GM19395 (cell line): ENCODE data around the gene CNOT3.

Source experiments
- ATAC-seq: cut with Tn5 transposase; IDR thresholded peaks from one replicate; pipeline ENCODE4 v1.9.1; 2021; ENCODE audit warnings: mild to moderate bottlenecking, moderate library complexity; ENCODE audit not compliant: unreplicated experiment

Gene CNOT3

DNA sequence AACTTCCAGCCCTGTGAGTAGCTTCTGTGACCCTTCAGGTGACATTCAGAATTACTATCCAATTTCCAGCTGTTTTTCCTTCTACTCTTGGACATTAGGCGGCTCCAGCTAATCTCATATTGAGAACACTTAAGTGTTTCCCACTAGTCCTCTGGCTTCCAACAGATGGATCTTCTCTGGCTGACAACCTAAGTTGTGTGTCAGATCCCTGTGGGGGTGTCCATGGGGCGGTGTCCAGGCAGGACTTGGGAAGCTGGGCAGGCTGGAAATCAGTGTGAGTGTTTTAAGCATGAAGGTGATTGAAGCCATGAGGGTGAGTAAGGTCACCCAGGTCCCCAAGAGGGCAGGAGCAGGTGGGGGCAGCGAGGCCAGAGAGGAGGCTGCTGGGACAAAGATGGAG lies 10.1 kb downstream of the CNOT3 start:
- ATAC-seq: no peak

DNA sequence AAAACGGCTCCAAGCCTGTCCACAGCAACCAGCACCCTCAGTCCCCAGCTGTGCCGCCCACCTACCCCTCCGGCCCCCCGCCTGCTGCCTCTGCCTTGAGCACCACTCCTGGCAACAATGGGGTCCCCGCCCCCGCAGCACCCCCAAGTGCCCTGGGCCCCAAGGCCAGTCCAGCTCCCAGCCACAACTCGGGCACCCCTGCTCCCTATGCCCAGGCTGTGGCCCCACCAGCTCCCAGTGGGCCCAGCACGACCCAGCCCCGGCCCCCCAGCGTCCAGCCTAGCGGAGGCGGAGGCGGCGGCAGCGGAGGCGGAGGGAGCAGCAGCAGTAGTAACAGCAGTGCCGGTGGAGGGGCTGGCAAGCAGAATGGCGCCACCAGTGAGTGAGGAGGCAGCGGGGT lies 10.6 kb downstream of the CNOT3 start:
- ATAC-seq: no peak

DNA sequence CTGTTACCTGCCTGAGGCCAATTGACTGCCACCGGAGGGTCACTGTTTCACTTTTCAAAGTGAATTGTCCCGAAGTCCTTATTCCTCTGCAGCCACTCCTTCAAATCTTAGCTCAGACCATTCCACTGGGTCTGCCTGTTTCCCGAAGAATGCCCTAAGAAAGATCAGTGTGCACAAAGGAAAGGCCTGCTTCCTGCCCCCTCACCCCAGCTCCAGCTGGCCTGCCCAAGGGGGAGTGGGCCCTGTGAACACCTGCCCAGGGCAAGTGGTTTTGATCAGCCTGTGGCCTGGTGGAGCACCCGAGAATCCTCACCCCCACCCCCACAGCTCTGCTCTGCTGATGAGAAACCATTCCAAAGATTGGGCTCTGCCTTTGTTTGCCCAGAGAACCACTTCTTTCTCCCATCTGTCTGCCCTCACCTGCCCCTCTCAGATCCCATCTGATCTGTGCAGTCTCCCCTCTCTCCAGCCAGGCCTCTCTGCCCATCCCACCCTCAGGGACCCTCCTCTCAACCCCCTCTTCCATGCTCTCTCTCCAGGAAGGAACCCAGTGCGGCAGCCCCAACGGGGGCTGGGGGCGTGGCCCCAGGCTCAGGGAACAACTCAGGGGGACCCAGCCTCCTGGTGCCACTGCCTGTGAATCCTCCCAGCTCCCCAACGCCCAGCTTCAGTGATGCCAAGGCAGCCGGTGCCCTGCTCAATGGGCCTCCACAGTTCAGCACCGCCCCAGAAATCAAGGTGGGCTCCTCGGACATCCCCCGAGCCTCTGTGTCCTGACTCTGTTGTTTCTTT lies 11.7 kb downstream of the CNOT3 start:
- no peak for ATAC-seq

DNA sequence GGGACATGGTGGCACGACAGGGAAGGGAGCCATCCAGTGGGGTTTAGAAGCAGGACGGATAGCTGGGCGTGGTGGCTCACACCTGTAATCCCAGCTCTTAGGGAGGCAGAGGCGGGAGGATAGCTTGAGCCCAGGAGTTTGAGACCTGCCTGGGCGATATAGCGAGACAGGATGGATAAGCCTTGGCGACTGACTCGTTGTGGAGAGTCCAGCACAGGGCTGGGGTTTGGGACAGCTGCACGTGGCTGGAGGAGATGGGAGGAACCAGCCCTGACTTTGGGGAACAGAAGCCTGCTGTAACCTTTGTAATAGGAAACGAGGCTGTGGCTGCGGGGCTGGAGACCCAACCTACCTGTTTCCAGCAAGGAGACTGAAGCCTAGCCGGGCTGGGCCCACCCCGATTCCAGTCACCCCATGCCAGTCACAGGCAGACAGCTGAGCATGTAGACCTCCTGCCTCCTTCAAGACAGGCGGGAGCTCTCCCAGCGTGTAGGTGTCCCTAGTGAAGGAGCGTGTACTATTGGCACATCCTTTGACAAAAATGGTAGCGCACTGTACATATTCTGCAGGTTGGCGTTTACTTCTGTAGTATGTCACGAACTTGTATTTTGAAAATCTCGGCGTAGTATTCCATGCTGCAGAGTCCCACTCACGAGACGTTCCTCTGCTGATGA lies 13.9 kb downstream of the CNOT3 start:
- ATAC-seq: no peak

DNA sequence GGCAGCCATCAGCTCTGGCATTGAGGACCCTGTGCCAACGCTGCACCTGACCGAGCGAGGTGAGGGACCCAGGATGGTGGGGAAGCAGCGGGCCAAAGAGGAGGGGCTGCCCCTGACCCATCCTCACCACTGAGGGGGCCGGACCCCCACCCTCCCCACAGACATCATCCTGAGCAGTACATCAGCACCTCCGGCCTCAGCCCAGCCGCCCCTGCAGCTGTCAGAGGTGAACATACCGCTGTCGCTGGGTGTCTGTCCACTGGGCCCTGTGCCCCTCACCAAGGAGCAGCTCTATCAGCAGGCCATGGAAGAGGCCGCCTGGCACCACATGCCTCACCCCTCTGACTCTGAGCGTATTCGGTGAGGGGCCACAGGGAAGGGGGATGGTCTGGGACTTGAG lies 14.7 kb downstream of the CNOT3 start:
- ATAC-seq: no peak

DNA sequence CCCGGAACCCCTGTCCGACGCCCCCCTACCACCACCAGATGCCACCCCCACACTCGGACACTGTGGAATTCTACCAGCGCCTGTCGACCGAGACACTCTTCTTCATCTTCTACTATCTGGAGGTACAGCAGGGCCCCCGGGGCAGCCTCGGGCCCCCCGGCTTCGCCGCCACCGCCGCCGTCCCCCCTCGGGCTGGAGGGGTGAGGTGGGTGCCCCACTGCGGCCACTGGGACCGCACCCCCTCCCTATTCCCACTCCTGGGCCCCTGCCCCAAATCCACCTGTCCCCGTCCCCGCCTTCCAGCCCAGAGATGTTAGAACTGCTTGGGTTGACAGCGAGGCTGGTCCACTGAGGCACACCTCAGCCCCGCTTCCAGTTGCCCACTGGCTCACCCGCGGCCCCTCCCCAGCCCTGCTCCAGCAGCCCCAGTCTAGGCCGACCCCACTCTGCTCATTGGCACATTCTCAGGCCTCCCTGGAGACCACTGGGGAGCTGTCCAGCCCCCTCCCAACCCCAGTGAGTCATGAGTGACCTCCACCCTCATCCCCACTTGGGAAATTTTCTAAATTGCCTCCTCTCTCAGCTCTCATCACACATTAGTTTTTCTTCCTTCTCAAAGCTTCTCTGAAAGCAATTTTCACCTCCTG lies 15.4 kb downstream of the CNOT3 start:
- no peak for ATAC-seq

DNA sequence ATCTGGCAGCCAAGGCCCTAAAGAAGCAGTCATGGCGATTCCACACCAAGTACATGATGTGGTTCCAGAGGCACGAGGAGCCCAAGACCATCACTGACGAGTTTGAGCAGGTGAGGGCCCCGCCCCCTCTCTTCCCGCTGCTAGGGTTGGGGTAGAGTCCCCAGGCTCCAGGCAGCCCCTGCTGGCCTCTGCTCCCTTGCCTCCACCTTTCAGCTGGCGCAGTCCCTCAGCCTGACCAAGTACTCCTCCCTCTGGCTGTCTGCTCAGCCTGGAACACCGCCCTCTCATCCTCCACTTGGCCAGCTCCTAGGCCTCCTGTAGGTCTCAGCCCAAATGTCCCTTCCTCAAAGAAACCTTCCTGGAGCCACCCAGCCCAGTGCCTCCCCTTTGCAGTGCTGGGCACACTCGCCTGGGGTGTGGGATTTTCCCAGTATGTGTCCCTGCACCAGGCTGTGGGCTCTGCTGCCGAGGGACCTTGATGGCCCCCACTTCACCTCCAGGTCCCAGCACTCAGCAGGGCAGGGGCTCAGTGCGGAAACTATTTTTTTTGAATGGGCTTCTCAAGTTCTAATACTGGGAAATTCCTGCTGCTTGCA lies 16.3 kb downstream of the CNOT3 start:
- no peak for ATAC-seq

DNA sequence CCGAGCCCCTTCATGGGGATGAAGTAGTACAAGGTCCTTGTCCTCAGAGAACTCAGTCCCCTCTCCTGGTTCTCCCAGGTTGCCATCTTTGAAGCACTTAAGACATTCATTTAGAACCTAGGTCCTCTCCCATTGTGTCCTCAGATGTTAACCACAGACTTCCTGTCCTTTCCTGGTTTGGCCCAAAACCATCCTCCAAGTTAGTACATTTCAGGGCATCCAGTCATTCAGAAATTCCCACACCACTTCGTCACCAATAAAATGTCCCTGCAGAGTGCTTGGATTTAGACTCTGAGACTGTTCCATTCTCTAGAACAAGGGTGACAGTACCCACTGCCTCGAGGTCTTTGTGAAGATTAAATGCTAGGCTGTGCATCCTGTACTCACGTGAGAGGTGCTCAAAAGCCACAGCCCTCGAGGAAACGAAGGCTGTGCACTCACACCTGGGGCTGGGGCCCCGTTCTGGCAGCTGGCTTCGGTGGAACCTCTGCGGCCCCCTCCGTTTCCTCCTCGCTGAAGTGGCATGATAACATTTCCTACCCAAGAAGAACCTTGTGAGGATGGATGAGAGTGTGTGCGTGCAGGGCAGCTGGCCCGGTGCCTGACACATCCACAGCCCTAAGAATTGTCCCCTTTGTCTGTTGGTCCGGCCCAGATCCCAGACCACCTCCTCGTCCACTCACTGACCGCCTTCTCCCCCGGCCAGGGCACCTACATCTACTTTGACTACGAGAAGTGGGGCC lies 17.2 kb downstream of the CNOT3 start:
- no peak for ATAC-seq

DNA sequence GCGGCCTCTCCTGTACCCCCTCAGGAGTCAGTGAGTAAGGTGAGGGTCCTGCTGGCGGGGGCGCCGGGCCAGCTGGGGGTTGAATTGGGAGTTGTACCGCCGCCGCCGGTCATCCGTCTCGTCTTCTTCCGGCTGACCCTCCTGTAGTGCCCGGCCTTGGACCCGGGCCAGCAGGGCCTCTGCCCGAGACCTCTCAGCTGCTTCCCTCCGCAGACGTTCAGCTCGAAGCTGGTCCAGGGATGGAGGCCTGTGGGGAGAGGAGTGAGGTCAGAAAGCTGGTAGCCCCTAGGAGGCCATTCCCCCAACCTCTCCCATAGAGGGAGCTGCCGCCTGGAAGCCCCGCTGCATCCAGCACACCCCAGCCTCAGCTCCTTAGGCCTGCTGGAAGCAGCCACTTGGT lies 18.1 kb downstream of the CNOT3 start:
- no peak for ATAC-seq

DNA sequence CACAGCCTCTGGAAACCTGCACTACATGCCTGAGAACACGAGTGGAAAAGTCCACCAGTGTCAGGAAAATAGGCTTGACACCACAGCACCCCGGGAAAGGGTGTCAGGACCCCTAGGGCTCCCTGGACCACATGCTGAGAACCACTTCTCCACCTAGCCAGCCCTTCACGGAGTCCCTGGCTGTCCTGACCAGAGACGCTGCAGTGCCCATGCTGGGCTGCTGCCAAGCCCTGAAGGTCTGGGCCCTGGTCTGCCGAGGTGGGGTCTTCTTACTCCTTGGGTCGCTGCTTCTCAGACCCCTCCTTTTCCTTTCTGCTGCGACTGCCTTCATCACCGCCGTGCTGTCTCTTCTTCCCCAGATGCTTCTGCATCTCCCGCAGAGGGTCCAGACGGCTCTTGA lies 18.9 kb downstream of the CNOT3 start:
- no peak for ATAC-seq

DNA sequence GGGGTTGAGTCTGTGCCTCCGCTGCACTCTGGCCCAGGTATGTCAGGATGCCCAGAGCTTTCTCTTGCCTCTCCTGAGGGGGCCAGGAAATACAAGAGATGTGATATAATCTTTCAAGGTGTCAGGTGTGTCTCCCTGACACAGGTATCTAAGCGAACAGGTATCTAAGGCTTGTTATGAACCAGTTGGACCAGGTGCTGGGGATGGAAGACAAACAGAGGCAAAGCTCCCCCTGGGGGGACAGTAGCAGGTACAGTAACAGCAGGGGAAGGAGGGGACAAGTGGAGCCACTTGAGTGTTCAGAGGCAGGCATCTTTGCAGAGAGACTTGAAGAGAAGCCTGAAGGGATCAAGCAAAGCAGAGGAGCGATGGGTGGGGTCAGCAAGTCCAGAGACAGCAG lies 19.4 kb downstream of the CNOT3 start:
- no peak for ATAC-seq

DNA sequence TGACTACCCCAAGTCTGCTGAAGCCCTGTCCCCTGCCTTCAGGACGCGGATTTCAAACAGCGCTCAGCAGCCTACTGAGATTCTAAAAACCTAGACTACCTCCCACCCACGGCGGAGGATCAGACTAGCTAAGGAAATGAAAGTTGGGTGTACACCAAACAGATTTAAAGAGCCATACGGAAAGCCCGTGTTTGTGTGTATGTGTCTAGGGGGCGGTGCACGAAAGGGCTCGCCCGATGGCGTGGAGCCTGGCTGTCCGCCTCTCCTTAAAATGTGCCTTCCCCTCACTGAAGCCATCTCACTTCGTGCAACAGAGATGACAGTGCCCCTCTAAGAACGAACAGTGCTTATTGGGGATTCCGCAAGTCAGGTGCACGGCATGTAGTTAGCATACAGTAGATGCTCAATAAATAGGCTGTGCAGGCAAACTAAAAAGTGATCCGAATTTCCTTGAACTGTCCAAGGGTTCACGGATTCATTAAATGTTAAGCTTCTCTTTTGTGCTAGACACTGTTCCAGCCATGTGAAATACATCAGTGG lies 21.3 kb downstream of the CNOT3 start:
- ATAC-seq: no peak

DNA sequence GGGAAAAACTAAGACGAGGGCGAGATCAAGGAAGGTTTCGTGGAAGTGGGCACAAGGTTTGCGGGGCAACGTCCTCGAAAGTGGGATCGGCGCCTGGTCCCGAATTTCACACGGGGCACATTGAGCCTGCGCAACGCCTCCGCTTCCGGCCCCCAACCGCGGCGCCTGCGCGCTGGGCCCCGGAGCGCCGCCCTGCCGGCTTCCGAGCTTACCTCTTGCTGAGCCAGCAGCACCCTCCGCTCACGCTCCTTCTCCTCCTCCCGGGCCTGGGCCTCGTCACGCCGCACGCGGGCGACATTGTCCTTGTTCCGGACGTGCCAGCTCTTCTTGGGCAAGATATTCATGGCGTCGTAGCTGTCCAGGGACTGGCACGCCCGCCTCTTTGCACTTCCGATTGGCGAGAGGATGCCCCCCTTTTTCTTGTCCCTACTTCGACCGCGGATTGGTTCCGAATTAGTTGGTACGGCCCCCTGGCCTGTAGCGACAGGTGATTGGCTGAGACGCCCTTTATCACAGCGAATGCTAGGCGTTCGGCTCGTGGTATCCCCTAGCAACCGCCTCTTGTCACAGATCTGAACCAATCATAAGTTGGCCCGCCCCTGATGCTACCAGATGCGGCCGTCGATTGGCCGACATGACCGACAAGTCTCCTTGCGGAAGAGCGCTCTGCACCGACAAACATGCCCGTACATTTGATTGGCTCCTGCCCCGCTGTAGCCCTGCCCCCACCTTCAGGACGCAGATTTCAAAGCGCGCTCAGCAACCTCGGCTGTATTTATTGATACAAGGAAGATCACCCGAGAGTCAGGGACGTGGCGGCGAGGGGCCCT lies 22.0 kb downstream of the CNOT3 start, which contains the start of gene LENG1:
Gene LENG1, minus strand, starts transcription at position 370 of the 830 bp plus-strand sequence. Its CDS starts 26 bp downstream, at position 344.
- ATAC-seq: peak; percentile 94

DNA sequence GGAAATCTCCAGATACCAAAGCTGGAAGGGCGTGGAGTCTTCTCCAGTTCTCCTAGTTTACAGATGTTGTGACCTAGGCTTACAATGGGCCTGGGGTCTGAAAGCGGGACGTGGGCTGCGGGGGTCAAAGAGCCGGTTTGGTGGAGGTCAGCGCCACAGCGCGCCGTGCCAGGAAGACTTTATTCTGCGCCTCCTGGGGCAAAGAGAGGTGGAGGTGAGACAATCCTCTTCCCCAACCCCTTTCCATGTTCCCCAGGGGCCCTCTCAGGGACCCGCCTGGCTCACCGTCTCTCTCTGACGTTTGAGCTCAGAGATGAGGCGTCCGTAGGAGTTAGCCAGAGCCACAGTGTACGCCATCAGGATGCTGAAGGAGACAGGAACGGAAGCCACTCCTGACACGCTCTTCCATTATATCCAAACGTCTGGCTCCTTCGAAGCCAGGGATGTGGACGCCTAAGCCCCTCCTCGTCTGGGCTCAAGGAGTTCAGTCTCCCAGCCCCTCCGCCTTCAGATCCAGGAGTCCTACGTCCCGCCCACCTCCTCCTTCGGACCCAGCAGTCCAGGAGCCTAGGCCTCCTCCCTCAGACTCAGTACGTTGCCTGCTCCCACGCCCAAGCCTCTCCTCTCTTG lies 22.7 kb downstream of the CNOT3 start:
- peak; percentile 5 for ATAC-seq

DNA sequence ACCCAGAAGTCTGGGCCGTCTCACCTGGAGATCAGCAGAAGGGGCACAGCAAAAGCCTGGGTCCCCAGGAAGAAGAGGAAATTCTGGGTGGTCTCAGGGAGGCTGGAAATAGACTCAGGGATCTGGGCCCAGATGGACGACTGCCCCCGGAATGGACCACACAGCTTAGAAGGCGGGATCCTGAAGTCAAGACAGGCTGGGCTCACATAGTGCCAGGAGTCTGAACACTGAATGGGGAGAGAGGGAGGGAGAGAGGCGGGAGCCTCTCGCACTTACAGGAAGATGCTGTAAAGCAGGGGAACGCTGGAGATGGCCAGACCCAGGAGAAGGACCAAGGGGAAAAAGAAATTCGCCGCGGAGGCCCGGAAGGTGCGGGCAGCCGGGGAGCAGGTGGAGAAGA lies 23.3 kb downstream of the CNOT3 start:
- ATAC-seq: no peak

DNA sequence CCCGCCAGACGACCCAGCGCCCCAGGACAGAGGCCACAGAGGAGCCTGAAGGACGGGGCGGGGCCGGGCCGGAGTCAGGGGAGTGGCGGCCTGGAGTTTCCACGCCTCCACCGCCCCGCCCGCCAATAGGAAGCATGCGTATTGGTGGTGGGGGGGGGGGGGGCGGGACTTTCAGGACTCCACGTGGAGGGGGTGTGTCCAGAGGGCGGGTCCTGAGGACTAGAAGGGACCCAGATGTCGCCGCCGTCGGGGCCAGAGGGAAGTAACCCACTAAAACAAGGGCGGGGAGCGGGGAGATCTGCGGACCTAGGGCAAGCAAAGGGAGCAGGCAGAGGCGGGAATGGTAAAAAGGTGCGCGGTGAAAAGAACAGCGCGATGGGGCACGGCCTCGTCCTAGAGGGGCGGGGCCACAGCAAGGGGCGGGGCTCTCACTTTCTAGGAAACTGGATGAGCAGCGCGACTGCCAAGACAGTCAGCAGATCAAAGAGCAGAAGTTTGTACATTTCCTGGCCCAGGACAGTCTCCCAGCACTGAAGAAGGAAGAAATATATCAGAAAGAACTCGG lies 24.8 kb downstream of the CNOT3 start:
- no peak for ATAC-seq

DNA sequence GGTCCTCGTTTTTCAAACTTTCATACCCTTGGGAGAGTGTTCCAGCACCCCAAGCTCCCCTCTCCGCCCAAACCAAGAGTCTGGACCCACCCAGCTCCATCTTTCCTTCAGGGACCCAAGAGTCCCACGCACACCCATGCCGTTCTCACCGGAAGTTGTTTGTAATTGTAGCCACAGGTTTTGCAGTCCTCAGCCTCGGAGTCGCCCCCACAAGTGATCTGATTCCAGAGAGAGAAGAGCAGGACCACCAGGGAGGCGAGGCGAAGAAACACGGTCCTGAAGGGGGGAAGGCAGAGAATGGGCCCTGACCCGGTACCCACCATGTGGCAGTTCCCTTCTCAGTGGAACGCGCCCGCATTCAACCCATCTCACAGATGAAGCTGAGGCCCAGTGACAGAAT lies 25.3 kb downstream of the CNOT3 start:
- no peak for ATAC-seq

DNA sequence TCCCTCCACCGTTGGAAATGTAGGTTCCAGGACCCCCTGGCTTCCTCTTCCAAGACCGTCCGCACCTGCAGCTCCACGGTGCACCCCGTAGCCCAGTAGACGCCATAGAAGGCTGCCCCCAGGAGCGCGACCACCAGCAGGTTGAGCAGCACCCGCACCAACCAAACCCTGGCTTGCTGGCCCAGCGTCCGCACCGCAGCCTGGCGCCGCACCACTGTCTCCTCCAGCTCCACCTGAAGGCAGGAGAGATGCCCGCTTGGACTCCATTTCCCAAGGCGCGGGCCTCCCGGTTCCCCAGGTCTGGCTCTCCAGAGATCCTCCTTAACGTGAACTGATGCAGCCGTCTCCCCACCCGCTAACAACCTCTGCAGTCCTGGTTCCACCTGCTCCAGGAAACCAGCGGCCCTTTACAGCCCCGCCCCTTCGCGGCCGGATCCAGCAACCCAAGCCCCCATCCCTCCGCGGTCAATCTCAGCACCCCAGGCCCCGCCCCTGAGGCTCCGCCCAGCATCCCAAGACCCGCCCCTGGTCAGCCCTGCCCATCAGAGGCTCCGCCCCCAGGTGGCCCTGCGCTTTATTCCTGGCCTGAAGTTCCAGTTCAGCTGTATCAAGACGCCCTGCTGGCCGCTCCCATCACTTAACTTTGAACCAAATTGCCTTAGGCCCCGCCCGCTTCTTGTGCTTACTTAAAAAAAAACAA lies 27.0 kb downstream of the CNOT3 start:
- no peak for ATAC-seq
